Activated B cell treated with CpG ODN at 0.5 μM for 24 hours (primary cell): Measurements from ENCODE around the gene CLP1. TPM values are rescaled to one million over a fixed set of nuclear protein-coding genes. Genes with fewer than 3 reads are reported as not detected.
A peak's percentile ranks its signal among the peaks of the same experiment; 100 is the strongest.

Experiments
- ATAC-seq: fragments of 200-7000 bp; cut with Tn5 transposase; one replicate; pipeline ENCODE4 v1.10.0; 2021; ENCODE audit warnings: low read depth, mild to moderate bottlenecking, moderate library complexity
- CTCF ChIA-PET: fragments of 350-600 bp; sonication (Branson Sonifier 250); formaldehyde crosslinking; loops from one replicate; lab custom pipeline; 2021; ENCODE audit warnings: antibody characterized with exemption; lab: Charles Lee
- POLR2A ChIA-PET: fragments of 350-600 bp; sonication (Branson Sonifier 250); formaldehyde crosslinking; loops from one replicate; lab custom pipeline; 2021; ENCODE audit warnings: antibody characterized with exemption; lab: Charles Lee
- DNase-seq: peaks from one replicate; pipeline ENCODE4 v3.0.0; 2022
- H3K27ac Mint-ChIP-seq: one replicate; pipeline ENCODE4 v1.8.0; 2020; ENCODE audit warnings: mixed read lengths
- H3K27me3 Mint-ChIP-seq: one replicate; pipeline ENCODE4 v1.8.0; 2021; ENCODE audit warnings: mixed read lengths
- H3K36me3 Mint-ChIP-seq: one replicate; pipeline ENCODE4 v1.8.0; 2021; ENCODE audit warnings: low read depth, mixed read lengths
- H3K4me1 Mint-ChIP-seq: one replicate; pipeline ENCODE4 v1.8.0; 2021; ENCODE audit warnings: mixed read lengths
- H3K4me3 Mint-ChIP-seq: one replicate; pipeline ENCODE4 v1.8.0; 2020; ENCODE audit warnings: mild to moderate bottlenecking, mixed read lengths
- H3K9me3 Mint-ChIP-seq: one replicate; pipeline ENCODE4 v1.8.0; 2020; ENCODE audit warnings: mixed read lengths
- intact Hi-C: fragments of 100-400 bp; cut with micrococcal nuclease; formaldehyde crosslinking; loops from one replicate; pipeline ENCODE4 v1.15.1; 2024
- total RNA-seq: library from RNA; stranded (reverse); gene quantifications from 2 replicates; pipeline ENCODE4 v1.2.3, GENCODE V29; 2022
- TF ChIP-seq, protein P1 (sequence below): fragments of 200-600 bp; IDR thresholded peaks from one replicate; pipeline ENCODE4 v1.8.0; 2022; ENCODE audit warnings: antibody characterized with exemption, mild to moderate bottlenecking

The CLP1 gene
- total RNA-seq: 20.4 and 20.9 TPM in 2 replicates

GRCh38 chr11:57657194-57658022 lies at the start of gene CLP1:
Gene CLP1 (plus strand): TSS chr11:57657762. CDS start chr11:57659477, 1,715 bp downstream.
- DNase-seq (peak; percentile 96), ATAC-seq (peak; percentile 97)
- Mint-ChIP-seq H3K27me3 (no peaks in the 10 kb centered on the region), H3K27ac (peak within 1 kb of the TSS; percentile 94), H3K36me3 (peaks cover 39% of the 10 kb centered on the region), H3K9me3 (no peaks in the 10 kb centered on the region), H3K4me3 (peak within 1 kb of the TSS; percentile 99), H3K4me1 (peaks cover 23% of the 10 kb centered on the region)
- POLR2A ChIA-PET: interaction anchor here (0.7 to 2.8 kb wide), 8 partner anchors 10 to 322 kb away, joined by 3 to 14 read pairs (median 4); partner anchors contain the start of genes MED19, SELENOH, SSRP1 and TIMM10
- intact Hi-C loops: loop anchor here (1.0 to 2.0 kb wide), 8 partner anchors 10 to 921 kb away; partner anchors contain the start of genes MED19, SLC43A3, SSRP1 and TIMM10
- TF ChIP-seq, protein P1, sequence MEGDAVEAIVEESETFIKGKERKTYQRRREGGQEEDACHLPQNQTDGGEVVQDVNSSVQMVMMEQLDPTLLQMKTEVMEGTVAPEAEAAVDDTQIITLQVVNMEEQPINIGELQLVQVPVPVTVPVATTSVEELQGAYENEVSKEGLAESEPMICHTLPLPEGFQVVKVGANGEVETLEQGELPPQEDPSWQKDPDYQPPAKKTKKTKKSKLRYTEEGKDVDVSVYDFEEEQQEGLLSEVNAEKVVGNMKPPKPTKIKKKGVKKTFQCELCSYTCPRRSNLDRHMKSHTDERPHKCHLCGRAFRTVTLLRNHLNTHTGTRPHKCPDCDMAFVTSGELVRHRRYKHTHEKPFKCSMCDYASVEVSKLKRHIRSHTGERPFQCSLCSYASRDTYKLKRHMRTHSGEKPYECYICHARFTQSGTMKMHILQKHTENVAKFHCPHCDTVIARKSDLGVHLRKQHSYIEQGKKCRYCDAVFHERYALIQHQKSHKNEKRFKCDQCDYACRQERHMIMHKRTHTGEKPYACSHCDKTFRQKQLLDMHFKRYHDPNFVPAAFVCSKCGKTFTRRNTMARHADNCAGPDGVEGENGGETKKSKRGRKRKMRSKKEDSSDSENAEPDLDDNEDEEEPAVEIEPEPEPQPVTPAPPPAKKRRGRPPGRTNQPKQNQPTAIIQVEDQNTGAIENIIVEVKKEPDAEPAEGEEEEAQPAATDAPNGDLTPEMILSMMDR: no peak
- CTCF ChIA-PET: interaction anchor here (0.7 to 1.0 kb wide), 3 partner anchors 9 to 199 kb away, joined by 3 to 5 read pairs (median 3); no protein-coding TSS in a partner anchor

DNA sequence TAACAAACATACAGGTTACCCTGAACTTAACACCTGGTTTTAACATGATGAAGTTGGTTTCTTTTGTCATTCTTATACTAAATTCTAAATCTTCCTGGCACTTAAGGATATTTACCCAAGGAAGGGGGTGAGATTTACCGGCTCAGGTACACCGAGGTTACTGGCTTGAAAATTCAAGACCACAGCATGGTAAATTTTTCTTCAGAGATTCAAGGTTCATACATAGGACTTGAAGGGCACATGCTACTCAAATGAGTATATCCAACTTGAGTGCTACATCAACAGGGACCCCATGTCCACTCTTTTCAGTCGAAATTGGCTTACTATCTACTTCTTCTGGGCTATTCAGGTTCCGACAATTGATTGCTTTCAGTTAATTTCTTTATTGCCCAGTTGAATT lies 47.4 kb upstream of the CLP1 start:
- DNase-seq: no peak
- CTCF ChIA-PET: no interaction called here
- no peak for ATAC-seq
- Mint-ChIP-seq H3K27me3 (peaks cover 16% of the 10 kb centered on the region), H3K4me3 (no peak overlapping the region), H3K27ac (no peak overlapping the region), H3K9me3 (no peaks in the 10 kb centered on the region), H3K36me3 (no peaks in the 10 kb centered on the region), H3K4me1 (no peaks in the 10 kb centered on the region)
- intact Hi-C loops: no loop called here
- POLR2A ChIA-PET: interaction anchor here (0.5 kb wide), 1 partner anchor 47 kb away, joined by 3 read pairs; no protein-coding TSS in a partner anchor
- TF ChIP-seq, protein P1: no peak

DNA sequence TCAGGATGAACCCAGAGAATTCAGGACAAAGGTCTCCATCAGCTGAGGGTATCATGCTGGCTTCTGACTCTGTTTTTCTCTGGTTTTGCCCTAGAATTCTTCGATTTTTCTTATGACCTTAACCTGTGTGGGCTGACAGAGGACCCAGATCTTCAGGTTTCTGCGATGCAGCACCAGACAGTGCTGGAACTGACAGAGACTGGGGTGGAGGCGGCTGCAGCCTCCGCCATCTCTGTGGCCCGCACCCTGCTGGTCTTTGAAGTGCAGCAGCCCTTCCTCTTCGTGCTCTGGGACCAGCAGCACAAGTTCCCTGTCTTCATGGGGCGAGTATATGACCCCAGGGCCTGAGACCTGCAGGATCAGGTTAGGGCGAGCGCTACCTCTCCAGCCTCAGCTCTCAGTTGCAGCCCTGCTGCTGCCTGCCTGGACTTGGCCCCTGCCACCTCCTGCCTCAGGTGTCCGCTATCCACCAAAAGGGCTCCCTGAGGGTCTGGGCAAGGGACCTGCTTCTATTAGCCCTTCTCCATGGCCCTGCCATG lies 43.3 kb upstream of the CLP1 start:
- Mint-ChIP-seq H3K27ac (no peak overlapping the region), H3K4me3 (no peak overlapping the region), H3K9me3 (no peaks in the 10 kb centered on the region), H3K27me3 (peaks cover 22% of the 10 kb centered on the region), H3K36me3 (no peaks in the 10 kb centered on the region), H3K4me1 (no peaks in the 10 kb centered on the region)
- ChIA-PET CTCF (no interaction called here), POLR2A (no interaction called here)
- ATAC-seq (no peak), DNase-seq (no peak)
- TF ChIP-seq, protein P1: no peak
- intact Hi-C loops: no loop called here

GRCh38 chr11:57615308-57615707 lies 42.3 kb upstream of the CLP1 start:
- H3K27me3 Mint-ChIP-seq: peaks cover 22% of the 10 kb centered on the region
- H3K27ac Mint-ChIP-seq: no peak overlapping the region
- TF ChIP-seq, protein P1: no peak
- ChIA-PET CTCF (no interaction called here), POLR2A (no interaction called here)
- no peak for DNase-seq
- peaks cover 3% of the 10 kb centered on the region for H3K36me3 Mint-ChIP-seq
- no peak for ATAC-seq
- H3K9me3 Mint-ChIP-seq: peaks cover 2% of the 10 kb centered on the region
- intact Hi-C loops: no loop called here
- H3K4me1 Mint-ChIP-seq: no peaks in the 10 kb centered on the region
- H3K4me3 Mint-ChIP-seq: no peak overlapping the region

DNA sequence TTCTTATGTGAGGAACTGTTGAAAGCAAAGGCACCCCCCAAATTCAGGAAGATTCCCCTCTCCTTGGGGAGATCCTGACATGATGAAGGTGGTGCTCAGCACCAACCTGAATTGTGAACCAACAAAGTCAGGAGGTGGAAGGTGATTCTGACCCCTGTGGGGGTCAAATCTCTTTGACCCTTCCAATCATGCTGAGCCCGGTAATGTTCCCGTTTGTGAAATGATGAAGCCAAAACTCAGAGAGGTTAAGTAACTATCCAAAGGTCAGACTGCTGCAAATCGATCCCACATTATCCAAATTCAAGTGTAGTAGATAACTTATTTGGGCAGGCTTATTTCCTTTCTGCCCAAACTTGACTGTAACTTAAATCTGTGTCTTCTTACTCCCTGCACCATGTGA lies 41.0 kb upstream of the CLP1 start:
- H3K9me3 Mint-ChIP-seq: peaks cover 3% of the 10 kb centered on the region
- H3K4me3 Mint-ChIP-seq: no peak overlapping the region
- peaks cover 3% of the 10 kb centered on the region for H3K36me3 Mint-ChIP-seq
- ChIA-PET CTCF (no interaction called here), POLR2A (no interaction called here)
- no peak overlapping the region for H3K27ac Mint-ChIP-seq
- H3K4me1 Mint-ChIP-seq: no peaks in the 10 kb centered on the region
- DNase-seq (no peak), ATAC-seq (no peak)
- intact Hi-C loops: no loop called here
- TF ChIP-seq, protein P1: no peak
- peaks cover 19% of the 10 kb centered on the region for H3K27me3 Mint-ChIP-seq
